NCI-H2029 treated with DMSO at 0.1 percent for 48 hours (cell line): ENCODE data around the gene PDZK1.
"Not testable (repeated sequence)": the region's sequence is repeated elsewhere in the genome, so short reads cannot be mapped to it uniquely, and the experiment has no call there.

Experiments used
- DNase-seq: peaks from one replicate; lab custom pipeline; 2025; lab: John Stamatoyannopoulos, UW

Gene PDZK1

GRCh38 chr1:145656245-145656943 lies 50.8 kb downstream of the PDZK1 start:
- DNase-seq = not testable (repeated sequence)

DNA sequence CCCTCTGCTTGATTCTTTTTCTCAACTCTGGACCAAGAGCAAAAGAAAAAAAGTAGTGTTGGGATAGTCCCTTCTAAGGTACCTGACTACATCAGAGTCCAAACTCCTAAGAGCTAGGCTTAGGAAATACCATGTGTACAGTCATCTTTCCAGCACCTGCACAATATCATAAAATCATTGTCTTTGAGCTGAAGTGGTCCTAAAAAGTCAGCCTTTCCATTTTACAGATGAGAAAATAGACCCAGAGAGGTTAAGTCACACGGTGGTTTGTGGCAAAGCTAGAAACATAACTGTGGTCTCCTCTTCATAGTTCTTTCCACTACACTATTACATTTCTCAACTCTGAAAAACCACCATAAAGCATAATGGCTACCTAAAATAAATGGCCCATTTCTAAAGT lies 63.2 kb downstream of the PDZK1 start:
- not testable (repeated sequence) for DNase-seq

GRCh38 chr1:145641886-145642285 lies 65.3 kb downstream of the PDZK1 start:
- not testable (repeated sequence) for DNase-seq

DNA sequence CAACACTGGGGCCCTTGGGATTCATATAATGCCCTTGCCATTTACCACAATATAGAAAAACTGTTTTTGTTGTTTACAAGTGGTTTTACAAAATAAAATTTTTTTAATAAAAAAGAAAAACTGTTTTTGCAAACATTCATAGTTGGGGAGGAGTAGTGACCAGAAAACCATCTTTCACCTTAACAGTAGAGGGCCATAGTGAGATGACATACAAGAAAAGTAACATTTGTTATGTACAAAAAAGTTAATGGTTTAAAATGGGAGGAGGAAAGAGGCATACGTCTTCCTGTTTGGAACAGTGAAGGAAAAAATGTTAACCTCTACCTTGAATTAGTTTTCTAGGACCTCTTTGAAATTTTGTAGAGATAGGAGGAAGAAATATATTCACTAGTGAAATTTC lies 70.9 kb downstream of the PDZK1 start:
- not testable (repeated sequence) for DNase-seq

DNA sequence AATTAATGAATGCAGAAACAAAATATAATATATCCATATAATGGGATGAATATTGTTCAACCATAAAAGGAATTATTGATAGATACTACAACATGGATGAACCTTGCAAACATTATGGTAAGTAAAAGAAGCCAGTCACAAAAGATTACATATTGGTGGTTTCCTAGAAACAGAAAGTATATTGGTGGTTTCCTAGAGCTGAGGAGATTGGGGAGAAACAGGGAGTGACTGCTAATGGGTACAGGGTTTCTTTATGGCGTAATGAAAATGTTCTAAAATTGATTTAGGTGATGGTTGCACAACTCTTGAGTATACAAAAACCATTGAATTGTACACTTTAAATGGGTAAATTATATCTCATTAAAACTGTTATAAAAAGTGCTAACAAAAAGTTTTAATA lies 85.0 kb downstream of the PDZK1 start:
- DNase-seq = not testable (repeated sequence)
